ENCODE measurements around the gene MCC.
"Not testable (repeated sequence)": the region's sequence is repeated elsewhere in the genome, so short reads cannot be mapped to it uniquely, and the experiment has no call there.

The MCC gene

DNA sequence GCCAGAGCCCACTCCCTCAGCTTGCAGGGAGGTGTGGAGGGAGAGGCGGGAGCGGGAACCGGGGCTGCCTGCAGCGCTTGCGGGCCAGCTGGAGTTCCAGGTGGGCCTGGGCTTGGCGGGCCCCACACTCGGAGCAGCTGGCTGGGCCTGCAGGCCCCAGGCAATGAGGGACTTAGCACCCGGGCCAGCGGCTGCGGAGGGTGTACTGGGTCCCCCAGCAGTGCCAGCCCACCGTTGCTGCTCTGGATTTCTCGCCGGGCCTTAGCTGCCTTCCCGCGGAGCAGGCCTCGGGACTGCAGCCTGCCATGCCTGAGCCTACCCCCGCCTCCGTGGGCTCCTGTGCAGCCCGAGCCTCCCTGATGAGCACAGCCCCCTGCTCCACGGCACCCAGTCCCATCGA is 31.1 kb downstream of the MCC start:
- not testable (repeated sequence) for H3K9ac ChIP-seq (ENCODE audit: low read depth in 1 of 2, low read length in 2 of 2); H3K4me3 ChIP-seq (ENCODE audit: low read depth in 1 of 2, low read length in 2 of 2); H3K9me3 ChIP-seq (ENCODE audit: control insufficient read depth in 1 of 2, low read length in 2 of 2); H3K36me3 ChIP-seq (ENCODE audit: control insufficient read depth in 1 of 2, insufficient read depth in 2 of 2, low read length in 2 of 2); H3K27me3 ChIP-seq (ENCODE audit: control insufficient read depth in 1 of 2, insufficient read depth in 2 of 2, low read length in 2 of 2); H3K27ac ChIP-seq (ENCODE audit: low read depth, low read length); H3K4me1 ChIP-seq (ENCODE audit: control insufficient read depth in 1 of 2, insufficient read depth in 2 of 2, low read length in 2 of 2)

DNA sequence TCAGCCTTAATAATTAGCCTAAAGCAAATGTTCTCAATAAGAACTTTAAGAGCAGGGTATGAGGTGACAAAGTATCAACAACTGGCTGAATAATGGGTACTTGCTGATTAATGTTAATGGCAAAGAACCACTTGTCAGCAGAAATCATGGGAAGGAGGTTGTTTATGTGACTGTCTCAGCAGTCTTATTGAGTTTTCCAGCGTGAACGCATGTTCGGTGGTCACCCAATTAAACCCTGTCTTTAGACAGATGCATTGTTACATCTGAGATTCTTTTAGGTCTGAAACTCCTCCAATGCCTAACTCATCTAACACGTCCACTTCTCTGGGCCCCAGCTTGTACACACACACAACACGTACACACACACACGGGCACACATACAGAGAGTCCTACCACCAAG is 35.3 kb downstream of the MCC start:
- no peak overlapping the region for H3K4me3 ChIP-seq (ENCODE audit: low read depth in 1 of 2, low read length in 2 of 2)
- no peaks in the 10 kb centered on the region for H3K9me3 ChIP-seq (ENCODE audit: control insufficient read depth in 1 of 2, low read length in 2 of 2)
- H3K36me3 ChIP-seq (ENCODE audit: control insufficient read depth in 1 of 2, insufficient read depth in 2 of 2, low read length in 2 of 2): no peaks in the 10 kb centered on the region
- no peaks in the 10 kb centered on the region for H3K4me1 ChIP-seq (ENCODE audit: control insufficient read depth in 1 of 2, insufficient read depth in 2 of 2, low read length in 2 of 2)
- H3K9ac ChIP-seq (ENCODE audit: low read depth in 1 of 2, low read length in 2 of 2): no peak overlapping the region
- no peaks in the 10 kb centered on the region for H3K27me3 ChIP-seq (ENCODE audit: control insufficient read depth in 1 of 2, insufficient read depth in 2 of 2, low read length in 2 of 2)
- H3K27ac ChIP-seq (ENCODE audit: low read depth, low read length): no peak overlapping the region

DNA sequence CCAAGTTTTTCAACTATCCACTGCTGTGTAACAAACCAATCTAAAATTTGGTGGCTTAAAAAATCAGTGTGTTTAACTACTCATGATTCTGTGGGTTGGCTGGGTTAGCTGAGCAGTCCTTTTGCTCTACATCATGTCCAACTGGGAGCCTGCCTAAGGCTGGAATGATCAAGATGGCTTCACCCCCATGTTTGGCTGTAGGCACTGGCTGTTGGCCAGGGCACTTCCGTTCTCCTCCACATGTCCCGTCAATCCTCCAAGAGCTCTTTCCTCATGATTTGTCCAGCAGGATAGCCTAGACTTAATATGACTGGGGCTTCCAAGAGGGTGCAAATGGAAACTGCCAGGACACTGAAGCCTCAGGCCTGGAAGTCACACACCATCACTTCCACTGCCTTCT is 36.5 kb downstream of the MCC start:
- H3K9me3 ChIP-seq (ENCODE audit: control insufficient read depth in 1 of 2, low read length in 2 of 2): no peaks in the 10 kb centered on the region
- no peaks in the 10 kb centered on the region for H3K36me3 ChIP-seq (ENCODE audit: control insufficient read depth in 1 of 2, insufficient read depth in 2 of 2, low read length in 2 of 2)
- no peak overlapping the region for H3K9ac ChIP-seq (ENCODE audit: low read depth in 1 of 2, low read length in 2 of 2)
- no peak overlapping the region for H3K27ac ChIP-seq (ENCODE audit: low read depth, low read length)
- no peak overlapping the region for H3K4me3 ChIP-seq (ENCODE audit: low read depth in 1 of 2, low read length in 2 of 2)
- no peaks in the 10 kb centered on the region for H3K4me1 ChIP-seq (ENCODE audit: control insufficient read depth in 1 of 2, insufficient read depth in 2 of 2, low read length in 2 of 2)
- H3K27me3 ChIP-seq (ENCODE audit: control insufficient read depth in 1 of 2, insufficient read depth in 2 of 2, low read length in 2 of 2): no peaks in the 10 kb centered on the region

DNA sequence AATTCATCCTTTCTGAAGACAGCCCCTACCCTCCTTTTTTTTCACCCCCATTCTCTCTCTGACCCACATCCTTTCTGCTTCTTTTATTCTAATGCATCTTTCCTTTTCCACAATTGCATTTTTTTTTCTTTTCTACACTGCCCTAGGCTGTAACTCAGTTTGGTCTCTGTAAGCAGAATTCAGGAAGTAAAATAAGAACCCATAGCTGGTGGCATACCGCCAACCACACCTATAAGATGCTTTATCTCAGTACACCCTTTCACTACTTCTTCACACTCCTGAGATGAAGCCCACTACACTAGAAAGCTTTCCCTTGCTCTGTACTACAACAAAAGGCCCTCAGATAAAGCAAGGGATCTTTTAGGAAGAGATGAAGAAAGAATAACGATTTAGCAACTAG is 37.3 kb downstream of the MCC start:
- H3K27ac ChIP-seq (ENCODE audit: low read depth, low read length): no peak overlapping the region
- no peak overlapping the region for H3K4me3 ChIP-seq (ENCODE audit: low read depth in 1 of 2, low read length in 2 of 2)
- H3K27me3 ChIP-seq (ENCODE audit: control insufficient read depth in 1 of 2, insufficient read depth in 2 of 2, low read length in 2 of 2): no peaks in the 10 kb centered on the region
- no peaks in the 10 kb centered on the region for H3K36me3 ChIP-seq (ENCODE audit: control insufficient read depth in 1 of 2, insufficient read depth in 2 of 2, low read length in 2 of 2)
- no peaks in the 10 kb centered on the region for H3K9me3 ChIP-seq (ENCODE audit: control insufficient read depth in 1 of 2, low read length in 2 of 2)
- H3K4me1 ChIP-seq (ENCODE audit: control insufficient read depth in 1 of 2, insufficient read depth in 2 of 2, low read length in 2 of 2): no peaks in the 10 kb centered on the region
- no peak overlapping the region for H3K9ac ChIP-seq (ENCODE audit: low read depth in 1 of 2, low read length in 2 of 2)

DNA sequence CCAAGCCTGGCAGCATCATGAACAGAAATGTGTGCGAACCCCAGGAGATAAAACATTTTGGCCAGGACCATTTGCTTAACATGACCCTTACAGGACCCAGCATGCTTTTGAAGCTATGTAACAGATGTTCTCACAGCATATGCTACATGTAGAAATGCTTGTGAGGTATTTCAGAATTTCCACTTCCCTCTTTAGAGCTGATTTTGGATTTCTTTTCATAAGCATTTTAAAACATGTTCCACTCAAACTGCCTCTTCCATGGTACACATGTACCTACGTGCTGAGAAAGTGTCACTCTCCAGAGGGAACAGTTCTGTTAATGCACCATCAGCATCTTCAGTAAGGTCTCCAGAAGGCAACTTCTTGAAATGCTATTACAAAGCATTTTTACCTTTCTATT is 37.8 kb downstream of the MCC start:
- Histone ChIP-seq H3K27me3 (ENCODE audit: control insufficient read depth in 1 of 2, insufficient read depth in 2 of 2, low read length in 2 of 2) (no peaks in the 10 kb centered on the region), H3K9ac (ENCODE audit: low read depth in 1 of 2, low read length in 2 of 2) (no peak overlapping the region), H3K27ac (ENCODE audit: low read depth, low read length) (no peak overlapping the region), H3K4me3 (ENCODE audit: low read depth in 1 of 2, low read length in 2 of 2) (no peak overlapping the region), H3K36me3 (ENCODE audit: control insufficient read depth in 1 of 2, insufficient read depth in 2 of 2, low read length in 2 of 2) (no peaks in the 10 kb centered on the region), H3K9me3 (ENCODE audit: control insufficient read depth in 1 of 2, low read length in 2 of 2) (no peaks in the 10 kb centered on the region), H3K4me1 (ENCODE audit: control insufficient read depth in 1 of 2, insufficient read depth in 2 of 2, low read length in 2 of 2) (no peaks in the 10 kb centered on the region)

DNA sequence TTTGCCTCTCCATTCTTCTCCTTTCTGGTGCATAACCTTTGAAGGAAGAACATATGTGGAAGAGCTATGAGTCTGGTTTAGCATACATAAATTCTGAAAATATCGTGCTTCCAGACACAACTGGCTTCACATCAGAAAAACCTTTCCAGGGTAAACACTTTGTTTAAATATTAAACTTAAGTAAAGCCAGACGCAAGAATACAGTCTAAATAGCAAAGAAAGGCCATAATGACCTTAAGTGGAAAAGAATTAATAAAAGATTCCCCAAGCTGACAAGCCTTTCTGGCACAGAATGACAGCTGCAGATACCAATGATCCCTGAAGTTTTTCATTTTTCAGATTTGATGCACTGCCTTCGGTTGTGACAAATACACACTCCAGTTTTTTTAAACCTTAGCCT is 40.0 kb downstream of the MCC start:
- H3K27ac ChIP-seq (ENCODE audit: low read depth, low read length): no peak overlapping the region
- H3K9me3 ChIP-seq (ENCODE audit: control insufficient read depth in 1 of 2, low read length in 2 of 2): no peaks in the 10 kb centered on the region
- no peaks in the 10 kb centered on the region for H3K36me3 ChIP-seq (ENCODE audit: control insufficient read depth in 1 of 2, insufficient read depth in 2 of 2, low read length in 2 of 2)
- no peaks in the 10 kb centered on the region for H3K27me3 ChIP-seq (ENCODE audit: control insufficient read depth in 1 of 2, insufficient read depth in 2 of 2, low read length in 2 of 2)
- H3K9ac ChIP-seq (ENCODE audit: low read depth in 1 of 2, low read length in 2 of 2): no peak overlapping the region
- no peak overlapping the region for H3K4me3 ChIP-seq (ENCODE audit: low read depth in 1 of 2, low read length in 2 of 2)
- no peaks in the 10 kb centered on the region for H3K4me1 ChIP-seq (ENCODE audit: control insufficient read depth in 1 of 2, insufficient read depth in 2 of 2, low read length in 2 of 2)

DNA sequence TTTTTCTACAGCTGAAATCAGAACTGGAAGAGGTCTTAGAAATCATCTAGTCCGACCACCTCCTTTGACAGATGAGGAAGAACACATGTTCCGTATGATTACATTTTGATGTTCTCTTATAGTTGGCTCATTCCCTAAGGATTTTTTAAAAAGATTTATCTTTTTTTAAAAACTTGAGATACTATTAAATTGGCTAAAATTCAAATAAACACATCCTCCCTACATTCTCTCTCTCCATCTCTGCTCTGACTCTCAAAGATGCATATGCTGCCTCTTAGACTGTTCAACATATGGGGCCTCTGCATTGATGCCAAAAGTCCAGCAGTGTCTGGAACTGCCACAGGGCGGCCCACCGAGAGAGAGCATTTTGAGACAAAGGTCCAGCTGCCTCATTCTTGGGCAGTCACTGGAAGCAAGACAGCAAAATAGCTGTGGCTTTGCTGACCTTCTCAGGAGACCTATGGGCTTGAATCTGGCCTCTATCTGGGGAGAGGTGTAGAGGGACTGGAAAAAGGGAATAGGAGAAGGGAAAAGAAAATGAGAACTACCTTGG is 40.7 kb downstream of the MCC start:
- Histone ChIP-seq H3K27me3 (ENCODE audit: control insufficient read depth in 1 of 2, insufficient read depth in 2 of 2, low read length in 2 of 2) (no peaks in the 10 kb centered on the region), H3K36me3 (ENCODE audit: control insufficient read depth in 1 of 2, insufficient read depth in 2 of 2, low read length in 2 of 2) (no peaks in the 10 kb centered on the region), H3K4me1 (ENCODE audit: control insufficient read depth in 1 of 2, insufficient read depth in 2 of 2, low read length in 2 of 2) (no peaks in the 10 kb centered on the region), H3K9ac (ENCODE audit: low read depth in 1 of 2, low read length in 2 of 2) (no peak overlapping the region), H3K27ac (ENCODE audit: low read depth, low read length) (no peak overlapping the region), H3K9me3 (ENCODE audit: control insufficient read depth in 1 of 2, low read length in 2 of 2) (no peaks in the 10 kb centered on the region), H3K4me3 (ENCODE audit: low read depth in 1 of 2, low read length in 2 of 2) (no peak overlapping the region)

DNA sequence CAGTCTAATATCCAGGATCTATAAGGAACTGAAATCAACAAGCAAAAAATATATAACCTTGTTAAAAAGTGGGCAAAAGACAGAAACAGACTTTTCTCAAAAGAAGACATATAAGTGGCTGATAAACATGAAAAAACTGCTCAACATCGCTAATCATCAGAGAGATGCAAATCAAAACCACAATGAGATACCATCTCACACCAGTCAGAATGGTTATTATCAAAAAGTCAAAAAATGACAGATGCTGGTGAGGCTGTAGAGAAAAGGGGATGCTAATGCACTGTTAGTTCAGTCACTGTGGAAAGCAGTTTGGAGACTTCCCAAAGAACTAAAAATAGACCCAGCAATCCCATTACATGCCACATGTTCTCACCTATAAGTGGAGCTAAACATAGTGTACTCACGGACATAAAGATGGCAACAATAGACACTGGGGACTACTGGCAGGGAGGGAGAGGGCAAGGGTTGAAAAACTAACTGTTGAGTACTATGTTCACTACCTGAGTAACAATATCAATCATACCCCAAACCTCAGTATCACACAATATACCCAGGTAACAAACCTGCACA is 41.8 kb downstream of the MCC start:
- Histone ChIP-seq H3K27me3 (ENCODE audit: control insufficient read depth in 1 of 2, insufficient read depth in 2 of 2, low read length in 2 of 2) (no peaks in the 10 kb centered on the region), H3K9me3 (ENCODE audit: control insufficient read depth in 1 of 2, low read length in 2 of 2) (no peaks in the 10 kb centered on the region), H3K4me1 (ENCODE audit: control insufficient read depth in 1 of 2, insufficient read depth in 2 of 2, low read length in 2 of 2) (no peaks in the 10 kb centered on the region), H3K9ac (ENCODE audit: low read depth in 1 of 2, low read length in 2 of 2) (no peak overlapping the region), H3K36me3 (ENCODE audit: control insufficient read depth in 1 of 2, insufficient read depth in 2 of 2, low read length in 2 of 2) (no peaks in the 10 kb centered on the region), H3K27ac (ENCODE audit: low read depth, low read length) (no peak overlapping the region), H3K4me3 (ENCODE audit: low read depth in 1 of 2, low read length in 2 of 2) (no peak overlapping the region)

DNA sequence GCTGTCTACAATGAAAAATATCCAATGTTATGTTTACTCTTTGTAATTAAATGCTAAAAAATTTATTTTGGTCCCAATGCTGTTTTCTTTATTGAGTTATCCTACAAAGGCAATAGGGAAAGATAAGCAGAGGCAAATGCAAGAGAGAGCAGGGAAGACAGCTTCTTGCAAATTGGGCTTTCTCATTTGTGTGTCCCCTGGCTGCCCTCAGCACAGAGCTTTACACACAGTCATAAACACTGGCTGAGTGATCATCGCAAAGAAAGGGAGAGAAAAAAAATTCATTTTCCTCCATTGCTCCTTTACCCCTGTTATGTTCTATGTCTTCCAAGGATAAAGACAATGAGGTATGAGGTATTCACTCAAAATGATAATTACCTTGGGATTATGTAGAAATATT is 51.1 kb downstream of the MCC start:
- Histone ChIP-seq H3K9ac (ENCODE audit: low read depth in 1 of 2, low read length in 2 of 2) (no peak overlapping the region), H3K4me3 (ENCODE audit: low read depth in 1 of 2, low read length in 2 of 2) (no peak overlapping the region), H3K27me3 (ENCODE audit: control insufficient read depth in 1 of 2, insufficient read depth in 2 of 2, low read length in 2 of 2) (no peaks in the 10 kb centered on the region), H3K9me3 (ENCODE audit: control insufficient read depth in 1 of 2, low read length in 2 of 2) (no peaks in the 10 kb centered on the region), H3K36me3 (ENCODE audit: control insufficient read depth in 1 of 2, insufficient read depth in 2 of 2, low read length in 2 of 2) (no peaks in the 10 kb centered on the region), H3K27ac (ENCODE audit: low read depth, low read length) (no peak overlapping the region), H3K4me1 (ENCODE audit: control insufficient read depth in 1 of 2, insufficient read depth in 2 of 2, low read length in 2 of 2) (no peaks in the 10 kb centered on the region)

DNA sequence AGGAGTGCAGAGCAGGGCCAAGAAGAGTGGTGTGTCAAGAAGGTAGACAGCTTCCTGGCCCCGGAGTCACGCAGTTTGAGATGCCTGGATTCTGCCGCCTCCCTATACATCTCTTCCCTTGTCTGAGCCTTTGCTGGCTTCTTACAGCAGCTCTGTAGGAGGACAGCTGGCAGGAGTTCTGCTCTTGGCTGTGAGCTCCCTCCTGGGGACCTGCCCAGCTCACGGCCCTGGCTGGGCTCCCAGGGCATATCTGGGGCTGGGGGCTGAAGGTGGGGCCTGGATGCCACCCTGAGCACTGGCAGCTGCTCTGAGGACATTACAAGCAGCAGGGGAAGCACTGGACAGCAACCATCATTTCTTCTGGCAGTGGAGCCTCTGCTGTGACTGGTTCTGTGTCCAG is 52.7 kb downstream of the MCC start:
- Histone ChIP-seq H3K9ac (ENCODE audit: low read depth in 1 of 2, low read length in 2 of 2) (no peak overlapping the region), H3K9me3 (ENCODE audit: control insufficient read depth in 1 of 2, low read length in 2 of 2) (no peaks in the 10 kb centered on the region), H3K36me3 (ENCODE audit: control insufficient read depth in 1 of 2, insufficient read depth in 2 of 2, low read length in 2 of 2) (no peaks in the 10 kb centered on the region), H3K27ac (ENCODE audit: low read depth, low read length) (no peak overlapping the region), H3K4me3 (ENCODE audit: low read depth in 1 of 2, low read length in 2 of 2) (no peak overlapping the region), H3K27me3 (ENCODE audit: control insufficient read depth in 1 of 2, insufficient read depth in 2 of 2, low read length in 2 of 2) (no peaks in the 10 kb centered on the region), H3K4me1 (ENCODE audit: control insufficient read depth in 1 of 2, insufficient read depth in 2 of 2, low read length in 2 of 2) (no peaks in the 10 kb centered on the region)

DNA sequence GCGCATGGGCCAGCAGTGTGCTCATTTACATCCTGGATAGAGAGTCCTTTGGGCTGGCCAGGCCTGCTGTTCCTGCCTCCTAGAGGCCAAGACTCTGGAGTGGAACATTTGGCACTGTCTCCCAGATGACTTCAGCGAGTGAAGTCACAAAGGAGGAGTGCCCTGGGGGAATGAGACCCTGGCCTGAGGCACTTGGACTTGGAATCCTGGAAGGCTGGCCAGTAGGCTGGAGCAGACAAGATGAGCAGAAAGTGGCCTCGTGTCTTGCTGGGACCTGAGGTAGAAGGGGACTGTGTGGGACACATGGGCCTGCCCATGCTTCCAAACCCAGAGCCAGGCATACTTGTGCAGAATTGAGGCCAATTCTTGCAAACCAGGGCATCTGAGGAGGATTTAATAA is 53.4 kb downstream of the MCC start, which contains the start of gene TSSK1B:
TSSK1B (minus strand) TSS at position 101 of the 400 bp plus-strand sequence. CDS start 150 bp downstream, outside the sequence.
- Histone ChIP-seq H3K36me3 (ENCODE audit: control insufficient read depth in 1 of 2, insufficient read depth in 2 of 2, low read length in 2 of 2) (no peaks in the 10 kb centered on the region), H3K9ac (ENCODE audit: low read depth in 1 of 2, low read length in 2 of 2) (no peak within 1 kb of the TSS), H3K4me1 (ENCODE audit: control insufficient read depth in 1 of 2, insufficient read depth in 2 of 2, low read length in 2 of 2) (no peaks in the 10 kb centered on the region), H3K27me3 (ENCODE audit: control insufficient read depth in 1 of 2, insufficient read depth in 2 of 2, low read length in 2 of 2) (no peaks in the 10 kb centered on the region), H3K4me3 (ENCODE audit: low read depth in 1 of 2, low read length in 2 of 2) (no peak within 1 kb of the TSS), H3K27ac (ENCODE audit: low read depth, low read length) (no peak within 1 kb of the TSS), H3K9me3 (ENCODE audit: control insufficient read depth in 1 of 2, low read length in 2 of 2) (no peaks in the 10 kb centered on the region)

Data from duodenal mucosa (tissue), 2 donors.